Activated T-cell treated with anti-CD3 and anti-CD28 coated beads, Interleukin-2, amount 50 U/mL, for 4 hours (primary cell): ENCODE results near the gene DHCR24. TPM values are rescaled to one million over a fixed set of nuclear protein-coding genes. Genes with fewer than 3 reads are reported as not detected.
A peak's percentile ranks its signal among the peaks of the same experiment; 100 is the strongest.
"Not testable (repeated sequence)": the region's sequence is repeated elsewhere in the genome, so short reads cannot be mapped to it uniquely, and the experiment has no call there.

Experiments used
- ATAC-seq, 2 donors: fragments of 200-7000 bp; cut with Tn5 transposase; one replicate each; pipeline ENCODE4 v1.10.0; 2021
- DNase-seq: peaks from one replicate; pipeline ENCODE4 v3.0.0-alpha.2; 2020
- H3K27me3 Mint-ChIP-seq: one replicate; pipeline ENCODE4 v1.8.0; 2021; ENCODE audit warnings: low read depth, mixed read lengths
- H3K36me3 Mint-ChIP-seq: one replicate; pipeline ENCODE4 v1.8.0; 2022; ENCODE audit warnings: mixed read lengths; ENCODE audit not compliant: insufficient read depth
- H3K4me1 Mint-ChIP-seq: one replicate; pipeline ENCODE4 v1.8.0; 2021; ENCODE audit warnings: low read depth, mixed read lengths
- H3K4me3 Mint-ChIP-seq: one replicate; pipeline ENCODE4 v1.8.0; 2021; ENCODE audit warnings: mild to moderate bottlenecking, moderate library complexity, mixed read lengths
- H3K9me3 Mint-ChIP-seq: one replicate; pipeline ENCODE4 v1.8.0; 2021; ENCODE audit warnings: mixed read lengths
- total RNA-seq, 3 donors: library from RNA; stranded (reverse); gene quantifications; one replicate each; pipeline ENCODE4 v1.2.1, GENCODE V29; 2021

The DHCR24 gene, protein sequence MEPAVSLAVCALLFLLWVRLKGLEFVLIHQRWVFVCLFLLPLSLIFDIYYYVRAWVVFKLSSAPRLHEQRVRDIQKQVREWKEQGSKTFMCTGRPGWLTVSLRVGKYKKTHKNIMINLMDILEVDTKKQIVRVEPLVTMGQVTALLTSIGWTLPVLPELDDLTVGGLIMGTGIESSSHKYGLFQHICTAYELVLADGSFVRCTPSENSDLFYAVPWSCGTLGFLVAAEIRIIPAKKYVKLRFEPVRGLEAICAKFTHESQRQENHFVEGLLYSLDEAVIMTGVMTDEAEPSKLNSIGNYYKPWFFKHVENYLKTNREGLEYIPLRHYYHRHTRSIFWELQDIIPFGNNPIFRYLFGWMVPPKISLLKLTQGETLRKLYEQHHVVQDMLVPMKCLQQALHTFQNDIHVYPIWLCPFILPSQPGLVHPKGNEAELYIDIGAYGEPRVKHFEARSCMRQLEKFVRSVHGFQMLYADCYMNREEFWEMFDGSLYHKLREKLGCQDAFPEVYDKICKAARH
- total RNA-seq, result 10 to 100 TPM; 53.0 to 70.5 (median 66.8) TPM

DNA sequence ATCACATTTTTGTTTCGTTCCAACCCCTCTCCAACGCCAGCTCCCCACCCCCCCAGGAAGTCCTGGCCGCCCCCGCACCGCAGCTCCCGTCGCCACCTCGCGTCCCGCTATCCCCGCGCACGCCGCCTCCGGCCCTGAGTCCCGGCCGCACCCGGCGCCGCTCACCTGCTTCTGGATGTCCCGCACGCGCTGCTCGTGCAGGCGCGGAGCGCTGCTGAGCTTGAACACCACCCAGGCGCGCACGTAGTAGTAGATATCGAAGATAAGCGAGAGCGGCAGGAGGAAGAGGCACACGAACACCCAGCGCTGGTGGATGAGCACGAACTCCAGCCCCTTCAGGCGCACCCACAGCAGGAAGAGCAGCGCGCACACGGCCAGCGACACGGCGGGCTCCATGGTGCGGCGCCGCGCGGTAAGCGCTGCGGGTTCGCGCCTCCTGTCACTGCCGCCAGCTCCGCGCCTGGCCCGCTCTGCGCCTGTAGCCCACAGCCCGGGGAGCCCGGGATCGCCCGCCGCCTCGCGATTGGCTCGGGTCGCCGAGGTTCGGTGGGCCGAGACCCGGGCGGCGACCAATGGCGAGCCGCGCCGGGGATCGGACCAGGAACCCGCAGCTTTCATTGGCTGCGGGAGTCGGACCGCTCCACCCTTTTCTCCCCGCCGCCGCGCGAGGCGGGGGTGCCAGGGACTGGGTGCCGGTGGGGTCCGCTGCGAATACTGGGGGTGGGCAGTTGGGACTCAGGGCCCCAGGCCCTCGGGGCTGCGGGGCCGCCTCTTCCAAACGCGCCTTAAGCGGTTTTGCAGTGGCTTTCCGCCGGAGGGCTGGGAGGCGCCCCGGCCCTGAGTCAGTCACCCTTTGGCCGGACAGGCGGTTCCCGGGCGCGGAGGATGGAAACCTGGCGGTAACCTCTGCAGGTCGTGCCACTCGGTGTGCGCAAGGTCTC, at the start of gene DHCR24:
TSS of gene DHCR24 (minus strand) at position 472 of the 941 bp plus-strand sequence. CDS start at position 396, 76 bp downstream.
- Mint-ChIP-seq H3K4me3 (peak within 1 kb of the TSS; percentile 92), H3K4me1 (peaks cover 18% of the 10 kb centered on the region), H3K36me3 (peaks cover 5% of the 10 kb centered on the region), H3K27me3 (peaks cover 22% of the 10 kb centered on the region), H3K9me3 (no peaks in the 10 kb centered on the region)
- ATAC-seq (peak; percentile 97), DNase-seq (peak; percentile 61)

DNA sequence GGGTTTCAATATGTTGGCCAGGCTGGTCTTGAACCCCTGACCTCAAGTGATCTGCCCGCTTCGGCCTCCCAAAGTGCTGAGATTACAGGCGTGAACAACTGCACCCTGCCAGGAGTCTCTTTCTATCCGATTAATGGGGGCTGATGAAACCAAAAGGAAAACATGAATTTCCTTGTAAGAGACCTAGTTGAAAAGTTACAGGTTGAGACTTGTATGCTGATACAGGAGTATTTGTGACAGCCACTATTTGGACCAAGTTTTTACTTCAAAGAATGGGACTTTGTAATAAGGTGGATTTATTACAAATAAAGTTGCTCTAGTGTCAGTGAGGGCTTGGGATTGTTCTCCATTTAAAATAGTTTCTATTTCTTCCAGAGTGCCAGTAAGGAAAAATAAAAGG, 49.8 kb upstream of the DHCR24 start:
- Mint-ChIP-seq H3K9me3 (no peaks in the 10 kb centered on the region), H3K36me3 (no peaks in the 10 kb centered on the region), H3K27me3 (peaks cover 9% of the 10 kb centered on the region), H3K4me1 (peaks cover 5% of the 10 kb centered on the region), H3K4me3 (no peak overlapping the region)
- ATAC-seq (no peak), DNase-seq (no peak)

DNA sequence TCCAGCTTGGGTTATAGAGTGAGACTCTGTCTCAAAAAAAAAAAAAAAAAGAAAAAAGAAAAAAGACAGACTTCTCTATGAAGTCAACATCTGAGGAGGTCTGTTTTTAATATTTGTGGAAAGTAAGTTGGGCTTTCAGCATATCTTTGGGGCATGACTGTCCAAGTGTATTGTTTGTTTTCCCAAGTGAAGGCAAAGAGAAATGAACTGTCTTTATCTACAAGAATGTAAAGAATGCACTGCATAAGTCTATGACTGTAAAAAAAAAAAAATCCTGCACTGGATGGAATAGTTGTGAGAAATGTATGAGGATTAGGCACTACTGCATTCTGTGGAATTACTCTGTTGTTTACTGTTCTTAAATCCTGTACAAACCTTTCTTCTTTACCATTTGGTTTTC, 47.9 kb upstream of the DHCR24 start:
- peaks cover 4% of the 10 kb centered on the region for H3K9me3 Mint-ChIP-seq
- H3K36me3 Mint-ChIP-seq, result no peaks in the 10 kb centered on the region
- peaks cover 5% of the 10 kb centered on the region for H3K4me1 Mint-ChIP-seq
- ATAC-seq (no peak), DNase-seq (no peak)
- H3K27me3 Mint-ChIP-seq, result peaks cover 12% of the 10 kb centered on the region
- no peak overlapping the region for H3K4me3 Mint-ChIP-seq

DNA sequence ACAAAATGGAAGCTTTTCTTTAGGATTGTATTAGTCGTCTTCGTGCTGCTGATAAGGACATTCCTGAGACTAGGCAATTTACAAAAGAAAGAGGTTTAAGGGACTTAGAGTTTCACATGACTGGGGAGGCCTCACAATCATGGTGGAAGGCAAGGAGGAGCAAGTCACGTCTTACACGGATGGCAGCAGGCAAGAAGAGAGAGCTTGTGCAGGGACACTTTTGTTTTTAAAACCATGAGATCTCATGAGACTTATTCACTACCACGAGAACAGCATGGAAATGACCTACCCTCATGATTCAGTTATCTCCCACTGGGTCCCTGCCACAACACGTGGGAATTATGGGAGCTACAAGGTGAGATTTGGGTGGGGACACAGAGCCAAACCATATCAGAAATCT, 47.1 kb upstream of the DHCR24 start:
- peaks cover 12% of the 10 kb centered on the region for H3K27me3 Mint-ChIP-seq
- H3K9me3 Mint-ChIP-seq, H3K36me3 Mint-ChIP-seq, H3K4me3 Mint-ChIP-seq, ATAC-seq, H3K4me1 Mint-ChIP-seq, DNase-seq: not testable (repeated sequence)

DNA sequence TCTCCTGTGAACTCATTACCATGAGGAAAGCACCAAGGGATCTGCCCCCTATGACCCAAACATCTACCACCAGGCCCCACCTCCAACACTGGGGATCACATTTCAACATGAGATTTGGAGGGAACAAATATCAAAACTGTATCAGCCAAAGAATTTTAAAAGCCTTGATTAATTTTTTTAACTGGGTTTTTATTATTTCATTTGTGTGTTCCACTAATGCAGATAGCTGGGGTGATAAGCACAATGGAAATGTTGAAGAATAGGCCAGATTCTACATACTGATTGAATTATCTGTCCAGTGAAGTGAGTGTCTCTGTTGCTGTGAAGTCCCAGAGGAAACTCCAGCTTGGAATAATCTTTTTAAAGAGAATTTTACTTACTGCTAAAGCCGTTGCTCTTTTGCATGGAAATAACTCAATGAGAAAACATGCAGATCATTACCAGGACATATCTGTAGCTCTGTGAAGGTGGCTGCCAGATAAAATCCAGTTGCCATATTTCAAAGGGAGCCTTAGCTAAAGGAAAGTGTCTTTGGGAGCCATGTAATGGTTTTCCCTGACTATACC, 44.4 kb upstream of the DHCR24 start:
- DNase-seq (no peak), ATAC-seq (no peak)
- peaks cover 4% of the 10 kb centered on the region for H3K9me3 Mint-ChIP-seq
- no peak overlapping the region for H3K4me3 Mint-ChIP-seq
- H3K36me3 Mint-ChIP-seq, result no peaks in the 10 kb centered on the region
- H3K4me1 Mint-ChIP-seq, result no peaks in the 10 kb centered on the region
- peaks cover 12% of the 10 kb centered on the region for H3K27me3 Mint-ChIP-seq

DNA sequence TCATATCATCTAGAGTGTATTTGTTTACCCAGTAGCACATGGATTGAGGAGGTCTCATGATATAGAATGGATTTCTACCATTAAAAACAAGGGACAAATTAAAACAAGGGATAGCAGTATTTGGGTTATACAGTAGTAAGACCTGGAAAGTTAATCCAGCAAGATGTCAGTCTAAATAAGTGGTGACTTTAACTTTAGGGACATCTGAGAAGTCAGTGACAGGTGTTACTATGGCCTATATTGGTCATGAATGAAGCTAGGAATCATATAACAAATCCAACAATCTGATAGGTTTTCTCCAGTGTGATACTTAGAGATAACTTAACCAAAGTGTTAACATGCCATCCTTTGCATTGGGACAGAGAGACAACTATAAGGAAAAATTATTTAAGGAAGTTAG, 42.7 kb upstream of the DHCR24 start:
- Mint-ChIP-seq H3K4me1 (no peaks in the 10 kb centered on the region), H3K27me3 (peaks cover 12% of the 10 kb centered on the region), H3K4me3 (no peak overlapping the region), H3K36me3 (no peaks in the 10 kb centered on the region), H3K9me3 (peaks cover 4% of the 10 kb centered on the region)
- ATAC-seq (no peak), DNase-seq (no peak)

DNA sequence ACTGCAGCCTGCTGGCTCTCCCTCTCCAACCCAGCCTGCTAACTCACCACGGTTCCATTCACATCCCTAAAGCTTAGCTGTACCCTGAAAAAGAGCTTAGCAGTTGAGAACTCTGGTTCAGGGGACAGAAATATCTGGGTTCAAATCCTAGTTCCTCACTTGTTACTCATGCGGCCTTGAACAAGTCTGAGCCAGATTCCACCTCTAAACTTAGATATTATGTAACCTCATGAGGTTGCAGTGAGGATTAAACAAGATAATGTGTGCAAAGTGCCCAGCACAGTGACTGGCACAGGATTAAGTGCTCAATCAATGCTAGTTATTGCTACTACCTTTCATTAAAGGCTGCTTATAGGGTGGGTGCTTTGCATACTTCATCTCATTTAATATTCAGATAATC, 41.3 kb upstream of the DHCR24 start:
- Mint-ChIP-seq H3K4me3 (no peak overlapping the region), H3K4me1 (no peaks in the 10 kb centered on the region)

DNA sequence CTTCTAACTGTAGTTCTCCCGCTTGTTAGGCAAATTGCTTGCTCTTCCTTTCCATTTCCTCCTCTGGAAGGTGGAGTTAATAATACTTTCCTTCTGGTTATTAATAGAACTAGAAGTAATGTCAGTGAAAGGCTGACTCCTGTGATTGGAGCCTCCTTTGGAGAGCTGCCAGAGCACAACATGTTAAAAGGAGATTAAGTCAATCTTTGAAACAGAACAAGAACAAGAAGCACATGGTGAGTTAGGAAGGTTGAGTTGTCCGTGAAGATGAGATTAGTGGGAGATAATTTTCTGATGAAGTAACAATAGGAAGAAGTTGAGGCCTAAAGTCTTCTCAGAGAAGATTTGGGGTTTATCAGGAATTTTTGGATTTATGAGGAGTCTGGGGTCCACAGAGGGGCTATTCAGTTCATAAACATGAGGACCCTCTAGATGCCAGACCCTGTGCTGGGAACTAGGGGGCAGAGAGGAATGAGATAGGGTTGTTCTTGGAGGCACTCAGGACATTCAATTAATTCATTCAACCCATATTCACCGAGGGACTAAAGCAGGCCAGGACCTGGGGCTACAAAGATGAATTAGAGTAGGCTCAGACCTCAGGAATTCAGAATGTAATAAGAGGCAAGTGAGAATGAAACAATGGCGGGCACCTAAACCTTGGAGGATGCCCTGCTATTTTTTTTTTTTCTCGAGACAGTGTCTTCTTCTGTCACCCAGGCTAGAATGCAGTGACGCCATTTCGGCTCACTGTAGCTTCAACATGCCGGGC, 40.7 kb upstream of the DHCR24 start:
- peaks cover 4% of the 10 kb centered on the region for H3K9me3 Mint-ChIP-seq
- no peak overlapping the region for H3K4me3 Mint-ChIP-seq
- no peaks in the 10 kb centered on the region for H3K4me1 Mint-ChIP-seq
- DNase-seq (no peak), ATAC-seq (no peak)
- H3K27me3 Mint-ChIP-seq, result peaks cover 7% of the 10 kb centered on the region
- no peaks in the 10 kb centered on the region for H3K36me3 Mint-ChIP-seq

More for the DNA sequence above, 41.3 kb upstream of the DHCR24 start:
- DNase-seq (no peak), ATAC-seq (no peak)
- H3K27me3 Mint-ChIP-seq, result peaks cover 7% of the 10 kb centered on the region
- peaks cover 4% of the 10 kb centered on the region for H3K9me3 Mint-ChIP-seq
- H3K36me3 Mint-ChIP-seq, result no peaks in the 10 kb centered on the region

DNA sequence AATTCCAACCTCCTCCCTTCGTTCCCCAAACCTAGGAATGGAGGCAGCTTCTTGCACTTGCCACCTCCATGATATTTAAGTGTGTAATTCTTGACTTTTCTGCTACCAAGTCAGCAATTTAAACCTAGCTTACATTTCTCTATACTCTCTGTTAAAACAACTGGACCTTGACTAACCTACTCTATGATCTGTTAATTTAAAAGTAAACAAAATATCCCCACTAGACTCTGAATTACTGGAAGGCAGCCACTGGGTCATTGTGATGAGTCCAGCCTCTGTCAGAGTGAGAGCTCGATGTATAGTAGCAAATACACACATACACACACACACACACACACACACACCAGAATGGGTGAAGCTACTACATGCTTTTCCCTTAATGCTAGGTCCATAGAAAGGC, 40.0 kb upstream of the DHCR24 start:
- H3K36me3 Mint-ChIP-seq, result no peaks in the 10 kb centered on the region

DNA sequence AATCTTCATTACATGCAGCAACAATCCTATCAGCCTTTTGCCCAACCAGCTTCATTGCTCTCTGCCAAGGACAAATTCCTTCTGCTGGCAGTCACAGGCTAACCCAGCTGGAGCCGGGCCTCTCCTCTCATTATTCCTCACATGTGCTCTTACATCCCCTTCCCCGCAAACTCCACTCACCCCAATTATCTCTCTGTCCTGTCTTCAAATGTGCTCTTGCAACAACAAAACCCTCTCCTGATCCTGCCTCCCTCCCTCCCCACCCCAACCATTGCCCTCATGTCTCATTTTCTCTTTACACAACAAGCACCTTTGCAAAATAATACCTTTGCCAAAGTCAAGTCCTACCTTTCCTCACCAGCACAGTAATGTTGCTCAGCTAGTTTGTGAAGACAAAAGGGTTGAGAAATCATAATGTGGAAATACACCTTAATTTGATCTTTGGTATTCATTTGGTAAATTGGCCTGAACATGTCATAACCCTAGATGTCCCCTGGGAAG, 36.0 kb upstream of the DHCR24 start:
- DNase-seq (no peak), ATAC-seq (no peak)
- H3K9me3 Mint-ChIP-seq, result no peaks in the 10 kb centered on the region
- H3K36me3 Mint-ChIP-seq, result no peaks in the 10 kb centered on the region
- H3K4me1 Mint-ChIP-seq, result no peaks in the 10 kb centered on the region
- H3K4me3 Mint-ChIP-seq, result no peak overlapping the region
- peaks cover 3% of the 10 kb centered on the region for H3K27me3 Mint-ChIP-seq

More for the DNA sequence above, 40.0 kb upstream of the DHCR24 start:
- no peak for DNase-seq
- H3K4me3 Mint-ChIP-seq, result no peak overlapping the region
- H3K9me3 Mint-ChIP-seq, result peaks cover 4% of the 10 kb centered on the region
- peaks cover 3% of the 10 kb centered on the region for H3K27me3 Mint-ChIP-seq
- H3K4me1 Mint-ChIP-seq, result no peaks in the 10 kb centered on the region
- no peak for ATAC-seq

DNA sequence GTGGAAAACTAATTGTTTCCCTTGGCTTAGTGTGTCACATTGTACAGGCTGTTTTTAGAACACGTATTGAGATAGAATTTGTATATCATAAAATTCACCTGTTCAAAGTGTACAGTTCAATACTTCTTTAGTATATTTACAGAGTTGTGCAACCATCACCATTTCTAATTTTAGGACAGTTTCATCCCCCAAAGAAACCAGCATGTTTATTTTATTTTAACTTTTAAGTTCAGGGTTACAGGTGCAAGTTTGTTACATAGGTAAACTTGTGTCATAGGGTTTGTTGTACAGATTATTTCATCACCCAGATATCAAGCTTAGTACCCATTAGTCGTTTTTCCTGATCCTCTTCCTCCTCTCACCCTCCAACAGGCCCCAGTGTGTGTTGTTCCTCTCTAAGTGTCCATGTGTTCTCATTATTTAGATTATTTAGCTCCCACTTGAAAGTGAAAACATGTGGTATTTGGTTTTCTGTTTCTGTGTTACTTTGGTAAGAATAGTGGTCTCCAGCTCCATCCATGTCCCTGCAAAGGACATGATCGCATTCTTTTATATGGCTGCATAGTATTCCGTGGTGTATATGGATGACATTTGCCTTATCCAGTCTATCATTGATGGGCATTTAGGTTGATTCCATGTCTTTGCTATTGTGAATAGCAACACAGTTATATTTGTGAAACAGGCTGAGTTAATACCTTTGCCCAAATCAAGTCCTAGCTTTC, 35.2 kb upstream of the DHCR24 start:
- Mint-ChIP-seq H3K4me1 (no peaks in the 10 kb centered on the region), H3K9me3 (no peaks in the 10 kb centered on the region), H3K4me3 (no peak overlapping the region), H3K36me3 (no peaks in the 10 kb centered on the region), H3K27me3 (peaks cover 3% of the 10 kb centered on the region)
- DNase-seq (no peak), ATAC-seq (no peak)

DNA sequence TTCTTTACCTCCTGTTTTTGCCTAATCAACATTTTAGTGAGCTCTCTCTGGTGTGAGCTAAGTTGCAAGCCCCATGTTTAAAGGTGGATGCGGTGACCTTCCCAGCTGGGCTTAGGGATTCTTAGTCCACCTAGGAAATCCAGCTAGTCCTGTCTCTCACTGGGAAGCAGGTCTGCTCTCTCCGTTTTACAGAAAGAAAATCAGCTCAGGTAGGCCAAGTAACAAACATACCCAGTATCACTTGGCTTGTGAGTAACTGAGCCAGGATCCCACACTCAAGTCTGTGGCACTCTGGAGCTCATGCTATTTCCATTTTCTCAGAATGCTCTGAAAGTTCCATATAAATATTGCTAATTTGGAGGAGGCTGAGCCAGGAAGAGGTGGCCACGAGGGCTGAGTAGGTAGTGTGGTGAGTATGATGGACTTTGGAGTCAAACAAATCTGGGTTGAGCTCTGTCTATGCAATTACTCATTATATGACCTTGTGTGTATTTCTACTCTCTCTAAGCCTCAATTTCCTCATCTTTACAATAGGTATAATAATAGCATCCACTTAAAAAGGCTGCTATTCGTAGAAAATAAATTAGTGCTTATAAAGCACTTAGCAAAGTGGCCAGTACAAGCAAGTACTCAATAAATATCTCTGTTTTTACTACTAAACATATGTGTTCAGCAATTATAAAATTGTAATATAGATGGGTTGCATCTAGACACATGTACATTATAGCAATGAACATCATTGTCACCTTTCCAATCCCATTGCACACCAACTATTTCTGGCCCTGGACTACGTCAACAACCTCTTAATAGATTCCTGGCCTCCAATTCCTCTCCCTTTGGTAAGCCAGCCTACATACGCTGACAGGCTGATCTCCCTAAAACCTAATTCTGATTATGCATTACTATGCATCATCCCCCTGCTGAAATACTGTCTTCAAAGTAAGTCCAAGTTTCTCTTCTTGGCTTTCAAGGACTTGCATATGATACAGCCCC, 32.7 kb upstream of the DHCR24 start:
- Mint-ChIP-seq H3K27me3 (peaks cover 11% of the 10 kb centered on the region), H3K4me1 (no peaks in the 10 kb centered on the region), H3K36me3 (no peaks in the 10 kb centered on the region), H3K4me3 (no peak overlapping the region), H3K9me3 (no peaks in the 10 kb centered on the region)
- DNase-seq (no peak), ATAC-seq (no peak)
